ENCODE results near the gene RHOA. TPM values are rescaled to one million over a fixed set of nuclear protein-coding genes. Genes with fewer than 3 reads are reported as not detected.

Gene RHOA
- total and polyA plus RNA-seq, 2 of the 4 experiments (the other 2 are of a cell fraction), result 383 to 879 TPM

GRCh38 chr3:49378249-49378895 is 33.4 kb downstream of the RHOA start:
- Histone ChIP-seq H3K27me3 (ENCODE audit: control insufficient read depth, insufficient read depth, low read length) (no peaks in the 10 kb centered on the region), H4K91ac (ENCODE audit: insufficient read depth, low read depth, low read length) (no peak overlapping the region), H2AFZ (replicated peaks; ENCODE audit: low read length, poor library complexity) (no peak overlapping the region), H2BK5ac (ENCODE audit: low read depth, low read length, poor library complexity, severe bottlenecking) (no peak overlapping the region), H3K4me2 (ENCODE audit: low read depth, low read length) (no peak overlapping the region), H3K4me1 (ENCODE audit: control insufficient read depth, insufficient read depth, low read length) (peaks cover 2% of the 10 kb centered on the region; the same call in 1 of the 2 replicates), H4K20me1 (ENCODE audit: insufficient read depth, low read length) (peaks cover 98% of the 10 kb centered on the region), H4K5ac (ENCODE audit: low read depth, low read length) (no peak overlapping the region), H3K14ac (replicated peaks; ENCODE audit: low read depth, low read length) (no peak overlapping the region), H2AK9ac (replicated peaks; ENCODE audit: low read depth, low read length, poor library complexity) (no peak overlapping the region), H3K36me3 (ENCODE audit: control insufficient read depth, insufficient read depth, low read length) (peaks cover 16% of the 10 kb centered on the region), H4K8ac (ENCODE audit: low read depth in 2 of 2, low read length in 2 of 2) (peak overlapping the region in 1 of 2 experiments; percentile 26; a peak in 1 of 4 replicates), H3K4ac (ENCODE audit: low read depth, low read length) (0 out of 2 replicates have a peak overlapping the region, but pooled peaks have one; percentile 52), H3K9me1 (ENCODE audit: insufficient read depth, low read length) (peaks cover 12% of the 10 kb centered on the region), H2BK120ac (ENCODE audit: low read depth, low read length) (no peak overlapping the region), H3K27ac (ENCODE audit: insufficient read depth, low read length) (no peak overlapping the region), H3K18ac (ENCODE audit: low read depth, low read length) (no peak overlapping the region), H3K79me1 (ENCODE audit: low read depth in 1 of 2, low read length in 2 of 2) (peaks cover 7 to 56% of the 10 kb centered on the region in 2 experiments; a peak in 3 of 4 replicates), H2AK5ac (ENCODE audit: low read depth, low read length) (peak overlapping the region; percentile 43; the same call in 1 of the 2 replicates), H3K9ac (ENCODE audit: low read depth, low read length) (no peak overlapping the region), H3K9me3 (ENCODE audit: control insufficient read depth, insufficient read depth, low read length) (no peaks in the 10 kb centered on the region), H3K23ac (ENCODE audit: low read depth, low read length) (no peak overlapping the region), H3K56ac (ENCODE audit: extremely low read depth, insufficient read depth, low read length) (no peak overlapping the region), H2BK15ac (ENCODE audit: low read depth, low read length) (no peak overlapping the region), H2BK20ac (ENCODE audit: low read depth, low read length) (no peak overlapping the region), H3K4me3 (ENCODE audit: insufficient read depth, low read depth, low read length) (no peak overlapping the region)
- ChIA-PET POLR2A (ENCODE audit: unreplicated experiment) (no interaction called here), CTCF (no interaction called here)
- TF ChIP-seq MXI1 (IDR thresholded peaks at IDR 0.05; ENCODE audit: borderline replicate concordance, low read depth, low read length) (no peak), NFE2L2 (IDR thresholded peaks at IDR 0.05; ENCODE audit: low read depth, low read length) (no peak), CEBPB (IDR thresholded peaks at IDR 0.05; ENCODE audit: low read depth, low read length) (peak; percentile 26; the same call in 1 of the 2 replicates), SMC3 (IDR thresholded peaks at IDR 0.05; ENCODE audit: low read depth, low read length) (no peak), POLR2A (IDR thresholded peaks at IDR 0.05; ENCODE audit: low read depth, low read length) (no peak)
- intact Hi-C loops (cut with micrococcal nuclease), result no loop called here
- in situ Hi-C loops (cut with MboI; ENCODE audit: low sequenced_read_pairs), result no loop called here
- dilution Hi-C loops (cut with HindIII; ENCODE audit: low sequenced_read_pairs, unreplicated experiment), result no loop called here
- DNase-seq, result peak; percentile 37
- no TSS peak for BruUV-seq (replicated peaks)
- WGBS, 2 experiments (ENCODE audit: extremely low coverage in 2 of 2, insufficient read length in 1 of 2), result 90% methylated on average over 3 of the region's 11 CpGs; no CpG with 5 or more reads in 1 of the 2 experiments
- ATAC-seq (ENCODE audit: low read depth), result peak; percentile 48

Data from IMR-90 (cell line).